GM20431 (cell line): Measurements from ENCODE around the gene CENPV.
"Not testable (repeated sequence)": the region's sequence is repeated elsewhere in the genome, so short reads cannot be mapped to it uniquely, and the experiment has no call there.

Experiments used
- in situ Hi-C: fragments of 300-500 bp; cut with MseI, MboI; formaldehyde crosslinking; loops from one replicate; pipeline ENCODE4 v1.15.0; 2020; ENCODE audit warnings: low sequenced_read_pairs; ENCODE audit not compliant: unreplicated experiment

Gene CENPV

DNA sequence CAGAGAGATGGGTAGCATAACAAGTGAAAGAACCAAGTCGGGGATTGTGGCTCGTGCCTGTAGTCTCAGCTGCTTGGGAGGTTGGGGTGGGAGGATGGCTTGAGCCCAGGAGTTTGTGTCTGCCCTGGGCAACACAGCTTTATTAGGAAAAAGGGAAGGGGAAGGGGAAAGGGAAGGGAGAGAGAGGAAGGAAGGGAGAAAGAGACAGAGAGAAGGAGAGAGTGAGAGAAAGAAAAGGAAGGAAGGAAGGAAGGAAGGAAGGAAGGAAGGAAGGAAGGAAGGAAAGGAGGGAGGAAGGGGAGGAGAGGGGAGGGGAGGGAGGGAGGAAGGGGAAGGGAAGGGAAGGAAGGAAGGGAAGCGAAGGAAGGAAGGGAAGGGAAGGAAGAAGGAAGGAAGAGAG lies 33.3 kb downstream of the CENPV start:
- in situ Hi-C loops = no loop called here

DNA sequence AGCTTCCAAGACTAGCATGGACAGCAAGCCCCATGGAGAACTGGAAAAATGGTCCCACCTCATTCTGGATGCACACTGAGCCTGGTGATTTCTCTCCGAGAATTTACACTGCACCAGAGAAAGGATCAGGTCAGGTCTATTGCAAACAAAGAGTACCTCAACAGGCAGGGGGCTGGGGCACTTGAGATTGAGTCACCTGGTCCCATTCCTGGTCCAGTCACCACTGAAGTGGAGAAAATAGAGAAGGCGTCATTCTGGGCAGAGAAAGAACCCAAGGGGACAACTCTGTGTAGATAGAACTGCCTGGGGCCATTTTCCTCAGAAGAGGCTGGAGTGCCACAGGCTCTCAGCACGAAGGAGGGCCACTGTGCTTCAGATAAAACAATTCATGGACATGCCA lies 38.4 kb downstream of the CENPV start:
- in situ Hi-C loops = no loop called here

DNA sequence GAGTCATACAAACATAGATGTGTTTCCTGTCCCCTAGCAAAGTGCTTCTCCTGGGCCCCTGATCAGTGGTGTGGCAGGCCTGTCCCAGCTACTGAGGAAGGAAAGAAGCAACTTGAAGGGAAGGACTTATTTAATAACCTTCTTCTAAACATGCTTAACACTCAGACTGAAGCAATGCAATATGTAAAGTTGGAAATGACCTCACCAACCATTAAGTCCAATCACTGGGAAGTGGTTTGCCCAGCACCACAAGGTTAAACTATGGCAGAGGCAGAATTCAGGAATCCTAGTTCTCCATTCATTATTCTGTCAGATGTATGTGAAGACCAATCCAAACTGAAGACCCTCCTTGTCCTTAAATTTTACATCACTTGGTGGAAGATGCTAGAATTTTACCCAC lies 39.1 kb downstream of the CENPV start:
- in situ Hi-C loops = no loop called here

DNA sequence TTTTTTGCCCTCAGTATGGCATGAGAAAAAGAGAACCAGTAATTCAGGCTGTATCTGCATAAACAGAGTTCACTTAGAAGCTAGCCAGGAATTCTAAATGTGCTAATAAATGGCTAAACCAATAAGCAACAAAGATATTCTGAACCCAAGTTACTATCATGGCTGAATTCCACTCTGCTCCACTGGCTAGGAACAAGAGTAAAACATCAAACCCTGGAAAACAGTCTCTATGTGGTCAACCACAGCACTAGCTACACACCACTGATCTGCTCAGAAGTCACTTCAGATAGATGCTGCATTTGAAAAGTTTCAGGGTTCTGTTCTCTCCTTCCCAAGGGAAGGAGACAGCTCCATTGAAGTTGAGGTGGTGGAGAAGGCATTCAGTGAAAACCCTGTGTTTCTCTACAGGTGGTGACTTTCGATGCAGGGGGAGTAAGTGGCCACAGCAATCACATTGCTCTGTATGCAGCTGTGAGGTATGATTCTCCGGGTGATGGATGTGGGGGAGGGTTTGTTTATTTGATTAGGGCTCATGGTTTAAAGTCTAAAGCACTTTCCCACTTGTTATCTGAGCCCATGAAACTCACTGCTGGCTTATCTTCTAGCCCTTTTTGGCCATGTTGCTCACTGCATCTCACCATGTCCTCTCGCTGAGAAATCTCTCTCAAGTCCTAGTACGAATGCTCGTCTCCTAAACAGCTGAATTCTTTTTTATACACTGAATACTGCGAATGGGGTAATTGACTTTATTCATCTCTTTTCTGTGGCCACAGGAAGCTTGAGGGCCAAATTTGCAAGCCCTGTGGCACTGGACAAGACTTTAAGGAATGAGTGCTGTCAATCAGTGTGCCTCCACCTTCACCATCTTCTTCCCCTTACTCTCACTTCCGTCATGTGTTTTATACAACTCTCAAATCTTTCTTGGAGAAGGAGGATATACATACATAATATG lies 39.9 kb downstream of the CENPV start:
- in situ Hi-C loops = no loop called here

DNA sequence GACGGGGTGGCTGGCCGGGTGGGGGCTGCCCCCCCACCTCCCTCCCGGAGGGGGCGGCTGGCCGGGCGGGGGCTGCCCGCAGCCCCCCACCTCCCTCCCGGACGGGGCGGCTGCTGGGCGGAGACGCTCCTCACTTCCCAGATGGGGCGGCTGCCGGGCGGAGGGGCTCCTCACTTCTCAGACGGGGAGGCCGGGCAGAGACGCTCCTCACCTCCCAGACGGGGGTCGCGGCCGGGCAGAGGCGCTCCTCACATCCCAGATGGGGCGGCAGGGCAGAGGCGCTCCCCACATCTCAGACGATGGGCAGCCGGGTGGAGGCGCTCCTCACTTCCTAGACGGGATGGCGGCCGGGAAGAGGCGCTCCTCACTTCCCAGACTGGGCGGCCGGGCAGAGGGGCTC lies 41.2 kb downstream of the CENPV start:
- in situ Hi-C loops = not testable (repeated sequence)

DNA sequence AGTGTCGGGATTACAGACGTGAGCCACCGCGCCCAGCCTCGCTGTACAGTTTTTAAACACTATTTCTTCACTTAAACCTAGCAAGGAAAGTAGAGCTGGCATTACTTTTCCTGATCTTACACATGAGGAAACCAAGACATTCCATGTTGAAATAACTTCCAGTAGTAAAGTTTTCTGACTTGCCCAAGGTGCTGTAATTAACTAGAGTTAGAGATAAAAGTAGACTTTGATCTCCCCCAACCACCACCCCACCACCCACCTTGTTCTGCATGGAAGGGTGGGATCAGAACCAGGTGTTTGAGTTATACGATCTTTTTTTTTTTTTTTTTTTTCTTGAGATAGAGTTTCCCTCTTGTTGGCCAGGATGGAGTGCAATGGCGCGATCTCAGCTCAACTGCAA lies 47.1 kb downstream of the CENPV start:
- in situ Hi-C loops = no loop called here

DNA sequence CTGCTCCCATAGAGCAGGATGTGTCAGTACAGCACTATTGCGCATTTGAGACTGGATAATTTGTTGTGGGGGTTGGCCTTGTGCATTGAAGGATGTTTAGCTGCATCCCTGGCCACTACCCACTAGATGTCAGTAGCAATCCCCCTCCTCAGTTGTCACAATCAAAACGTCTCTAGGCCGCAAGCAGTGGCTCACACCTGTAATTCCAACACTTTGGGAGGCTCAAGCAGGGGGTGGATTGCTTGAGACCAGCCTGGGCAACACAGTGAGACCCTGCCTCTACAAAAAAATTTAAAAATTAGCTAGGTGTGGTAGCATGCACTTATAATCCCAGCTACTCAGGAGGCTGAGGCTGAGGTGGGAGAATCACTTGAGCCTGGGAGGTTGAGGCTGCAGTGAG lies 48.4 kb downstream of the CENPV start:
- in situ Hi-C loops = no loop called here

DNA sequence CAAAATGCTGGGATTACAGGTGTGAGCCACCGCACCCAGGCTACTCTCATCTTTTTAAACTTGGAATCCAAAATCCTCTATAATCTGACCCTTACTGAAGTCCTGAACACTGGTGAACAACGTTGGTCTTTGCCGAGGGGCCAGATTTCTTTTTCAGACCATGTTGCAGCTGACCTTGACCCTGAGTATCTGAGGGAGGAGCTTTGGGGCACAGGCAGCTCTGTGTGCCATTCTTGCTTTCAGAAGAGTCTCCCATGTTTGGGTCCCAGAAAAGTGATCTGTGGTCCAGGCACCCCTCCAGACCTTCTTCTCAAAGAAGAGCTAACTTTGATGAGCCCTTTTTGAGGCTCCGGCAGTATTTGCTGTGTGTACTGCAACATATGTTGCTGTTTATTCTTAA lies 50.4 kb downstream of the CENPV start:
- in situ Hi-C loops = no loop called here

DNA sequence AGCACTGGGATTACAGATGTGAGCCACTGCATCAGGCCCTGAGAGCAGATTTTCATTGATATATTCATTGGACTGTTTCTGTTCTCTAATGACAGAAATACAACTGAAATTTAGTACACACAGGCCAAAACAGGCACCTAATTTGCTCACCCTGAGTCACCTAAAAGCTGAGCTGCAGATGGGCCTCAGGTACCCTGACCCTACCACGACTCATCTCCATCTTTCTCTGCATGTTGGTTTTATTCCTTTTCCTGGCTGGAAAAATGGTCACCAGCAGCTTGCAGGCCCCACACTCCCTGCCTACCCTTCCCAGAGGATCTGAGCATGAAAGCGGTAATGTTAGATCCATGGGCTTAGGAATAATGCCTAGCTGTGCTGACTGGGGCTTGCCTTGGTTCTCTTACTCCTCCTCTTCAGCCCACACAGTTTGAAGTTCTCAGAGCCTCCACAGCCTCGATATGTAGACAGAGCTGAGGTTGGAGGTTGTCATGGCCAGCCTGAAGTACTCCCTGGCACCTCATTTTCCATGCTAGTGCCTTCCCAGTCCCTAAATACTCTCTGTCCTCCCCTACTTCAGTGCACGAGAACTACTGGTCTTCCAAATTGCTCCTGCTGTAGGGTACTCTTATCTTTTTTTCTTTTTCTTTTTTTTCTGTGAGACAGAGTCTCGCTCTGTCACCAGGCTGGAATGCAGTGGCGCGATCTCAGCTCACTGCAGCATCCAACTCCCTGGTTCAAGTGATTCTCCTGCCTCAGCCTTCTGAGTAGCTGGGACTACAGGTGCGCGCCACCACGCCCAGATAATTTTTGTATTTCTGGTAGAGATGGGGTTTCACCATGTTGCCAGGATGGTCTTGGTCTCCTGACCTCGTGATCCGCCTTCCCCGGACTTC lies 51.1 kb downstream of the CENPV start:
- in situ Hi-C loops = no loop called here

DNA sequence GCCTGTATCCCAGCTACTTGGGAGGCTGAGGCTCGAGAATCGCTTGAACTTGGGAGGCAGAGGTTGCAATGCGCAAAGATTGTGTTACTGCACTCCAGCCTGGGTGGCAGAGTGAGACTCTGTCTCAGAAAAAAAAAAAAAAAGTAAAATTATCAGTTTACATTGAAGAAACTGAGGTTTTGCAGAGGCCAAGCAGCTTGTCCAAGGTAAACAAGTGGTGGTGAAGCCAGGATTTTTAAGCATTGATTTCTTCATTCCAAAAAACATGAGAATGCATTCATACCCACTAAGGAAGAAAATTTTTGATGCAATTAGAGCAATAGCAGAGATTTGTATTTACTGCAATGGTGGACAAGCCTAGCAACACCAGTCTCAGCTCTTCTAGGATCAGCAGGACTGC lies 52.7 kb downstream of the CENPV start:
- in situ Hi-C loops = no loop called here

DNA sequence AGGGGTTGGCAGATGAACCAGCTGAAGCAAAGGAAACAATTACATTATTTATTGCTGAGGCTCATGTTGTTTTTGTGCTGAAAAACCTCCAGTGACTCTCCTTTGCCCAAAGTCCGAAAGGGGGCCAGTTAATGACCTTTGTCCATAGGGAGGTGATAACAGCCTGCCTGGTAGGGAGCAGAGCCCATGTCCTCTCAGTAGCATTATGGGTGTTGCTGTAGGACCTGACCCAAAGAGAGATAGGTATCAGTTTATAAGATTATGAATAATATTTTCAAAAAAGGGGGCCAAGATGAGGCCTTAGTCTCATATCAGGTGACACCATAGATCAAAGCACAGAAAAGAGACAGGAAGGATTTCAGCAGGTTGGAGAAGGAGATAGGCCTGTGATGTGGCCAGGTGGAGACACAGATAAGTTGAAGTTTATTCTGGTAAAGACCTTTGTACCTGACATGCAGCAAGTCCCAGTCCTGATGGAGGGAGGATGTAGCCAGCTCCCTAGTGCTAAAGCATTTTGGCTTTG lies 55.1 kb downstream of the CENPV start:
- in situ Hi-C loops = no loop called here

DNA sequence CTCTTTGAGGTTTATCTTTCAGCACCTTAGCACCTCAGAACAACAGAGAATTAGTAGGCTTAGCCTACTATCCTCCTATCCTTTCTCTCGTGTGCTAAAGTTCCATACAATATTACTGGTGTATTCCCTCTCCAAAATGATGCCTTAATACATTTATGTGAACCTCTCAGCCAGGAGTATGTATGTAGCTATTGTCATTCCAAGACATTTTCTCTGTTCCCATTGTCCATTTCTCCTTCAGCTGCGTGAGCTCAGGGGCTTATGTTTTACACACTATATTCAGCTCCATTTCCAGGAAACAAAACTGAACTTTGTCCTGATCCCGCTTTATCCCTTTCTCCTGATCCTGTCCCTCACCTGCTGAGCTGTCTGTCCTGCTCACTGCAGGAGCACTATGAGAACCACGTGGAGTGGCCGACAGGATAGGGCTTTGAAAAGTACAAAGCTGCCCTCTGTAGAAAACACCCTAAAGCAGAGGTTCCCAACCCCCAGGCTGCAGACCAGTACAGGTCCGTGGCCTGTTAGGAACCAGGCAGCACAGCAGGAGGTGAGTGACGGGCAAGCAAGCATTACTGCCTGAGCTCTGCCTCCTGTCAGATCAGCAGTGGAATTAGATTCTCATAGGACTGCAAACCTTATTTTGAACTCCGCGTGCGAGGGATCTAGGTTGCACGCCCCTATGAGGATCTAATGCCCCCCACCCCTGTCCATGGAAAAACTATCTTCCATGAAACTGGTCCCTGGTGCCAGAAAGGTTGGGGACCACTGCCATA lies 55.7 kb downstream of the CENPV start:
- in situ Hi-C loops = no loop called here

DNA sequence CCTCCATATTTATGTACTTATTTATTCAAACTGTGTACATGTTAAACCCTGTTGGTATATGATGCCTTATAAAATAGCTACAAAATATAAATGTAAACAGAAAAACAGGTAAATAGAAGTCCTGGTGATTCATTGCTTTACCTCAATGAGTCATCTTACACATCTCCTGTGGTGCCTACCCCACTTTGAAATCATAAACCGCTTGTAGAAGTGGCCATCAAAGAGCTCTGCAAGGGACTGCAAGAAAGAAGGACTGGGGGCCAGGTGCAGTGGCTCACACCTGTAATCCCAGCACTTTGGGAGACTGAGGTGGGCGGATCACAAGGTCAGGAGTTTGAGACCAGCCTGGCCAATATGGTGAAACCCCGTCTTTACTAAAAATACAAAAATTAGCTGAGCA lies 57.2 kb downstream of the CENPV start:
- in situ Hi-C loops = not testable (repeated sequence)

DNA sequence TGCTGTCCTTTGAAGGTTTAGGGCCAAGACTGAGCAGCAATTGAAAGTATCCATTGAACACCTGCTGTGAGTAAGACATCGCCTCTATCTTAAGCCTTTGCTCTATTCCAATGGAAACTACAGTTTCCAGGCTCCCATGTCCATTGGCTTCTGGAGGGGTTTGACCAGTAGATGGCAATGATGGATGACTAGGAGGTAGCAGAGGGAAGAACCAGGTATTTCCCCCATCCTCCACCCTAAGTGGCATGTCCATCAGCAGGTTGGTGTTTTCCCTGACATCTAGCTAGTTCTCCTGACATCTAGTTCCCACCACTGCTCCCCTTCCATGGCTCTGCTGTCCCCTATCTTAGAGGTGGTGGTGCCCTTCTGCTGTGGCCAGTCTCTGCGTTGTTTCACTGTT lies 58.7 kb downstream of the CENPV start:
- in situ Hi-C loops = no loop called here

DNA sequence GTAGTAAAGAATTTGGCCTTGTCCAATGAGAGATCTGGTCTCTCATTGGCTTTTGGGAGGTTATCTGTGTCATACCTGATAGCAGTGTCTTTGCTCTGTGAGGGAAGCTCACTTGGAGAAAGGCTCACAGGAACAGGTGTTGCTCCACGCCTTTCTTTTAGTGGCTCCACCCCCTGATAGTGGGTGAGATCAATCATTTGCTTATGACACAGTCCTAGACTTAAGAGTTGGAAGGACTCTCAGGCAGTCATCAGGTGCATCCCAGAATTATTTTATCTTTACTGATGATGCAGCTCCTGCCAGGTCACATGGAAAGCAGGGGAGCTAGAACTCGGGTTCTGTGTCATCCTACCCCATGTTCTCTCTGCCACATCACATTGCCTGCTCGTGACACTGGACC lies 59.3 kb downstream of the CENPV start:
- in situ Hi-C loops = no loop called here
